Mucosa of rectum (tissue), 2 donors: ENCODE data around the gene TREX2.
A peak's percentile ranks its signal among the peaks of the same experiment; 100 is the strongest.

Experiments
- H3K27ac ChIP-seq, 2 donors: one replicate each; pipeline ENCODE4 v1.7.0; 2013; ENCODE audit warnings: inconsistent platforms in 2 of 2, low read depth in 2 of 2, low read length in 2 of 2
- H3K27me3 ChIP-seq, 2 donors: one replicate each; pipeline ENCODE4 v1.7.0; 2013; ENCODE audit warnings: low read length in 2 of 2; ENCODE audit not compliant: control insufficient read depth in 2 of 2, insufficient read depth in 2 of 2
- H3K36me3 ChIP-seq, 2 donors: one replicate each; pipeline ENCODE4 v1.7.0; 2013; ENCODE audit warnings: low read length in 2 of 2; ENCODE audit not compliant: control insufficient read depth in 2 of 2, insufficient read depth in 2 of 2
- H3K4me1 ChIP-seq, 2 donors: one replicate each; pipeline ENCODE4 v1.7.0; 2013; ENCODE audit warnings: low read length in 2 of 2, mild to moderate bottlenecking in 1 of 2; ENCODE audit not compliant: control insufficient read depth in 2 of 2, insufficient read depth in 2 of 2
- H3K4me3 ChIP-seq, 2 donors: one replicate each; pipeline ENCODE4 v1.7.0; 2013; ENCODE audit warnings: low read length in 2 of 2
- H3K9ac ChIP-seq, 2 donors: one replicate each; pipeline ENCODE4 v1.7.0; 2013; ENCODE audit warnings: low read length in 2 of 2, low read depth in 1 of 2, mild to moderate bottlenecking in 1 of 2
- H3K9me3 ChIP-seq, 2 donors: one replicate each; pipeline ENCODE4 v1.7.0; 2013; ENCODE audit warnings: low read length in 2 of 2; ENCODE audit not compliant: control insufficient read depth in 2 of 2
- donor health status: healthy.
- donor health status: Normal muscosa, but diverticular disease.

The TREX2 gene

DNA sequence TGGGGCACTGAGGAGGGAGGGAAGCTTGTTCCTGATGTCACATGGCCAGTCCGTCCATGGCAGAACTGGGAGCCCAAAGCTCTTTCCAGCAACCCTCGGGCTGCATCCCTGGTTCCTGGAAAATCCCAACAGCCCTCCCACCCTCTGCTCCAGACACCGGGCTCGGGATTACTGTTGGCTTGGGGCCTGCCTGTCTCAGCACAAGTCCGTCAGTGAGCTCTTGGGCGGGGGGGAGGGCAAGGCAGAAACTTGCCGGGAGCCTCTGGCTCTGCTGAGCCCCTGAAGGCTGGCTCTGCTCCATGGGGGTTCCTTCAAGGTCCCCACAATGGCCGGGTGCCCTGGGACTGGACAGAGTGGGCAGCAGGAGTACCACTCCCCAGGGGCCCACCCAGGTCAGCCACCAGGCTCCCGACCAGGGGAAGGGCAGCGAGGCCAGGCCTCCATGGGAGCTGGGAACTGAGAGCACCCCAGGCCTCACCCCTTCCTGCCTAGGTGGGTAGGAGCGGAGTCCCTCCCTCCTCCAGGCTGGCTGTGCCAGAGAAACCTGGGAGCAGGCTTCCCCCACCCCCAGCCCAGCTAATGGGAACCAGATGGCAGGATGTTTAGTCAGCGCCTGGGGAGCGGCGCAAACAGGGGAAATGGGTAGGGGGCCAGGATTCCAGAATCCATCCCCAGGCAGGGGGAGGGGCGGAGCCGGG lies 31.0 kb upstream of the TREX2 start:
- Histone ChIP-seq H3K27me3 (peaks cover 0 to 13% of the 10 kb centered on the region in 2 donors), H3K36me3 (no peaks in the 10 kb centered on the region), H3K4me1 (peaks cover 2% of the 10 kb centered on the region in 2 donors), H3K27ac (no peak overlapping the region), H3K9me3 (no peaks in the 10 kb centered on the region), H3K4me3 (no peak overlapping the region), H3K9ac (no peak overlapping the region)

DNA sequence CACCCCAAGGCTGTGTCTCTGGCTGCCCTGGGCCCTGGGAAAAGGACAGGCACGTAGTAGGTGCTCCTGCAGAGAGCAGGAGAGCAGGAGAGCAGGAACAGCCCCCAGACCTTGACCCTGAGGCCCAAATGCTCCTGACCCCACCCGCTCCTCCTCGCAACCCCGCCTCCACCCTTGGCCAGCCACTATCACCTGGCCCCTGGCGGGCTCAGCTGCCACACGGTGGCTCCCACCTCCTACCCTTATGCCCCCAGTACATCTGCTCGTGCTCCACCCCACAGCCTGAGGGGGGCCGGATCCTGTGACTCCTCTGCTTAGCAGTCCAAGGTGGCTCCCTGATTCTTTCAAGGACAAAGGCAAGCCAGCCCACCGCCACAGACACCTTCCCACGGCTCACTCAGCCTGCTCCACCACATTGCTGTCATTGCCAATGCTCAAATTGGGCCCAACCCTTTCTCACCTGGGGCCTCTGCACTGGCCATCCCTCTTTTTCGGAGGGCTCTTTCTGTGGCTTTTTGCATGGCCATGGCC lies 30.0 kb upstream of the TREX2 start:
- H3K9me3 ChIP-seq = no peaks in the 10 kb centered on the region
- H3K36me3 ChIP-seq = no peaks in the 10 kb centered on the region
- peaks cover 0 to 13% of the 10 kb centered on the region in 2 donors for H3K27me3 ChIP-seq
- H3K4me3 ChIP-seq = no peak overlapping the region
- H3K9ac ChIP-seq = no peak overlapping the region
- peaks cover 2% of the 10 kb centered on the region in 2 donors for H3K4me1 ChIP-seq
- no peak overlapping the region for H3K27ac ChIP-seq

GRCh38 chrX:153475271-153475670 lies 29.4 kb upstream of the TREX2 start:
- Histone ChIP-seq H3K9me3 (no peaks in the 10 kb centered on the region), H3K27ac (no peak overlapping the region), H3K36me3 (no peaks in the 10 kb centered on the region), H3K9ac (no peak overlapping the region), H3K27me3 (peaks cover 0 to 13% of the 10 kb centered on the region in 2 donors), H3K4me1 (peaks cover 2% of the 10 kb centered on the region in 2 donors), H3K4me3 (no peak overlapping the region)

DNA sequence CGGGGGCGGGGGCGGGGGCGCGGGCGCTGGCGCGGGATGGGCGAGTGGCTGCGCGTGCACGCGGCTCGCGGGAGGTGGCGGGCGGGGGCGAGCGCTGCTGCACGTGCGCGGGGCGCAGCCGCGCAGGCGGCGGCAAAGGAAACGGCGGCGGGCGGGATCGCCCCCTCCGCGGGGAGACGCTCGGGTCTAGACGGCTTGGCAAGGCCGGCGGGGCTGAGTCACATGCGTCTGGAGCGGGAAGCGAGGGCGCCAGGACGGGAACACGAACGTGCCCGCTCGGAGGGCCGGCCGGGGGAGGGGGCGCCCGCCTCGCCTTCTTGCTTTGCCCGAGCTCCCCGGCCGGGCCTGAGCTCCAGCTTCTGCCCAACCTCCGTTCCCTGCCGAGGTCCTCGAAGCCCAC lies 28.9 kb upstream of the TREX2 start:
- H3K9ac ChIP-seq = no peak overlapping the region
- H3K27ac ChIP-seq = no peak overlapping the region
- no peaks in the 10 kb centered on the region for H3K9me3 ChIP-seq
- peaks cover 5% of the 10 kb centered on the region in 2 donors for H3K4me1 ChIP-seq
- H3K36me3 ChIP-seq = no peaks in the 10 kb centered on the region
- no peak overlapping the region for H3K4me3 ChIP-seq
- peaks cover 0 to 13% of the 10 kb centered on the region in 2 donors for H3K27me3 ChIP-seq

GRCh38 chrX:153474266-153474665 lies 28.4 kb upstream of the TREX2 start:
- no peaks in the 10 kb centered on the region for H3K36me3 ChIP-seq
- peaks cover 8 to 10% of the 10 kb centered on the region in 2 donors for H3K4me1 ChIP-seq
- H3K9me3 ChIP-seq = no peaks in the 10 kb centered on the region
- H3K4me3 ChIP-seq = no peak overlapping the region
- no peak overlapping the region for H3K27ac ChIP-seq
- H3K27me3 ChIP-seq = peaks cover 0 to 13% of the 10 kb centered on the region in 2 donors
- H3K9ac ChIP-seq = no peak overlapping the region

GRCh38 chrX:153473126-153473525 lies 27.3 kb upstream of the TREX2 start:
- no peak overlapping the region for H3K9ac ChIP-seq
- peaks cover 8 to 12% of the 10 kb centered on the region in 2 donors for H3K4me1 ChIP-seq
- peaks cover 0 to 13% of the 10 kb centered on the region in 2 donors for H3K27me3 ChIP-seq
- no peak overlapping the region for H3K4me3 ChIP-seq
- no peak overlapping the region for H3K27ac ChIP-seq
- no peaks in the 10 kb centered on the region for H3K9me3 ChIP-seq
- H3K36me3 ChIP-seq = no peaks in the 10 kb centered on the region

DNA sequence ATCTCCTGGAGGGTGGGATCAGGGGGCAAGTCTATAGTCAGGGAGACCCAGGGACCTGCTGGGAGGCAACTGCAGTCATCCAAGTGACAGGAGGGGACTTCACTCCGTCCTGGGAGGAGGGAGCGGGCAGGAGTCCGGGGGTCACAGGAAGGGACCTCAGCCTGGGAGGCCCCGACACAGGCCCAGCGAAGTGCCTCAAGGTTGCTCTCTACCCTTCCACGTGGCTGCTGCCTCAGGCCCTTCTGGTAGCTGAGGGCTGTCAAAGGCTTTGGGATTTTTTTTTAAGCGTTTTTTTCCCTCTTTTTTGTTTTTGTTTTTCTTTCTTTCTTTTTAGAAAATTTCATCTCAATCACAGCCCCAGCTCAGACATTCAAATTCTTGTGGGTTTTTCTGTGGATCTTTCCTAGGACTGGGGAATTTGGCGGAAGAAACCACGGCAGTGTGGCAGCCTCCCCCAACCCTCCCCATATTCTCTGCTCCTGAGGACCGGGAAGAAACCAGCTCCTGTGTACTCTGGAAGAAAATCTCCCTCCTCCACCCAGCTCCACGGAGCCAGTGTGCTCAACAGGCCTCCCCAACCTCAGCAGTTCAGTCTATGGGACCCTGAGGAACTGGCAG lies 25.9 kb upstream of the TREX2 start:
- Histone ChIP-seq H3K4me3 (no peak overlapping the region), H3K9me3 (no peaks in the 10 kb centered on the region), H3K4me1 (peaks cover 8 to 12% of the 10 kb centered on the region in 2 donors), H3K36me3 (no peaks in the 10 kb centered on the region), H3K9ac (no peak overlapping the region), H3K27ac (no peak overlapping the region), H3K27me3 (peaks cover 0 to 9% of the 10 kb centered on the region in 2 donors)

- peak within 1 kb of the TSS; percentile 77 to 80 for H3K4me3 ChIP-seq
- peaks cover 8 to 9% of the 10 kb centered on the region in 2 donors for H3K4me1 ChIP-seq
- H3K27me3 ChIP-seq = peaks cover 0 to 2% of the 10 kb centered on the region in 2 donors
- no peaks in the 10 kb centered on the region for H3K9me3 ChIP-seq
- peak within 1 kb of the TSS; percentile 52 to 60 for H3K9ac ChIP-seq
- H3K36me3 ChIP-seq = no peaks in the 10 kb centered on the region
- peak within 1 kb of the TSS; percentile 24 to 37 for H3K27ac ChIP-seq
Observed at GRCh38 chrX:153470411-153471363, 24.8 kb upstream of the TREX2 start, which contains the start of gene HAUS7. Gene HAUS7 (minus strand): TSS chrX:153470576. CDS start chrX:153470557, 19 bp downstream.

- Histone ChIP-seq H3K27me3 (no peaks in the 10 kb centered on the region), H3K9me3 (no peaks in the 10 kb centered on the region), H3K36me3 (no peaks in the 10 kb centered on the region), H3K4me1 (peaks cover 5 to 9% of the 10 kb centered on the region in 2 donors), H3K27ac (peak overlapping the region in 1 of 2 donors; percentile 23), H3K4me3 (peak overlapping the region; percentile 77 to 80), H3K9ac (peak overlapping the region; percentile 52 to 60)
Observed at GRCh38 chrX:153469811-153470410, 24.1 kb upstream of the TREX2 start.
